ENCODE data around the gene GLIS2. TPM values are rescaled to one million over a fixed set of nuclear protein-coding genes. Genes with fewer than 3 reads are reported as not detected.
A peak's percentile ranks its signal among the peaks of the same experiment; 100 is the strongest.
"Not testable (repeated sequence)": the region's sequence is repeated elsewhere in the genome, so short reads cannot be mapped to it uniquely, and the experiment has no call there.

Gene GLIS2
- total RNA-seq, 1 donor from 2014 or later, result 6.9 TPM

DNA sequence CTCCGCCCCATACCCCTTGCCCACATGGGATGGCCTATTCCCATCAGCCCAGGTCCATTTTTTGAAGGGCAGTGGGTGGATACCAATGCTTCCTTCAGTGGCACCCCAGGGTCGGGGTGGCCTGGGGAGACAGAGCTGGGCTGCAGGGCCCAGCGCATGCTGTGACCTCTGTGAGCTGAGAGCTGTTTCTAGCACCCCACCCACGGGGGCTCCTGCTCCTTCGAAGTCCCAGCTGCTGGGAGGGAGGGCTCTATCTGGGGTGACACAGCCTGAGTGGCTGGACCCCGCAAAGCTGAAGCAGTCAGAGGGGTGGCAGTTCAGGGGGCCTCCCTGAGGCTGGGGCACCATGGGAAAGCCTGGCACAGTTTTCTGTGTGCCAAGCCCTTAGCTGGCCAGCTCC is 24.6 kb downstream of the GLIS2 start:
- no peak overlapping the region for H3K4me3 ChIP-seq
- H3K9me3 ChIP-seq, result no peaks in the 10 kb centered on the region
- peaks cover 0 to 16% of the 10 kb centered on the region in 2 donors for H3K36me3 ChIP-seq
- H3K27ac ChIP-seq, result peak overlapping the region; percentile 36
- TF ChIP-seq POLR2A (IDR thresholded peaks at IDR 0.05), result no peak
- TF ChIP-seq POLR2AphosphoS5 (IDR thresholded peaks at IDR 0.05; ENCODE audit: insufficient read depth in 1 of 2, low read depth in 1 of 2), result no peak
- TF ChIP-seq, protein P1, sequence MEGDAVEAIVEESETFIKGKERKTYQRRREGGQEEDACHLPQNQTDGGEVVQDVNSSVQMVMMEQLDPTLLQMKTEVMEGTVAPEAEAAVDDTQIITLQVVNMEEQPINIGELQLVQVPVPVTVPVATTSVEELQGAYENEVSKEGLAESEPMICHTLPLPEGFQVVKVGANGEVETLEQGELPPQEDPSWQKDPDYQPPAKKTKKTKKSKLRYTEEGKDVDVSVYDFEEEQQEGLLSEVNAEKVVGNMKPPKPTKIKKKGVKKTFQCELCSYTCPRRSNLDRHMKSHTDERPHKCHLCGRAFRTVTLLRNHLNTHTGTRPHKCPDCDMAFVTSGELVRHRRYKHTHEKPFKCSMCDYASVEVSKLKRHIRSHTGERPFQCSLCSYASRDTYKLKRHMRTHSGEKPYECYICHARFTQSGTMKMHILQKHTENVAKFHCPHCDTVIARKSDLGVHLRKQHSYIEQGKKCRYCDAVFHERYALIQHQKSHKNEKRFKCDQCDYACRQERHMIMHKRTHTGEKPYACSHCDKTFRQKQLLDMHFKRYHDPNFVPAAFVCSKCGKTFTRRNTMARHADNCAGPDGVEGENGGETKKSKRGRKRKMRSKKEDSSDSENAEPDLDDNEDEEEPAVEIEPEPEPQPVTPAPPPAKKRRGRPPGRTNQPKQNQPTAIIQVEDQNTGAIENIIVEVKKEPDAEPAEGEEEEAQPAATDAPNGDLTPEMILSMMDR (IDR thresholded peaks at IDR 0.05), result no peak
- peaks cover 29% of the 10 kb centered on the region for H3K4me1 ChIP-seq
- H3K27me3 ChIP-seq, result no peaks in the 10 kb centered on the region
- DNase-seq (ENCODE audit: extremely low spot score in 2 of 2), result no peak
- intact Hi-C loops (cut with DNase I), result no loop called here

DNA sequence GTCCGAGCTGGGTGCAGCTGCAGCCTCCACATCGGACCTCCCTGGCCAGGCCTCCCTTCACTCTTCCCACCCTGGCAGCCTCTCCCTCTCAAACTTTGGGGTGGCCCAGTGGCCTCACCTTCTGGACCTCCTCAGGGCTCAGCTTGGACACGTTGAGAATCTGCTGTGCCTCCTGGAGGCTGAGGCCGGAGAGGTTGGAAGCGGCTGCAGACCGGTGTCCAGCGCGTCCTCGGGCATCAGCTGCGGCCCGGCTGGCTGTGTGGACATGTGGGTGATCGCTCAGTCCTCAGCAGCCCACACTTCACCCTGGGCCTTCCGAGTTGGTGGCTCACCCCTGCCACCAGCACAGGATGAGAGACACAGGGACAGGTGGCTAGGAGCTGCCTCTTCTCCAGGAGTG is 25.4 kb downstream of the GLIS2 start:
- DNase-seq (ENCODE audit: extremely low spot score in 2 of 2), result no peak
- intact Hi-C loops (cut with DNase I), result no loop called here
- no peak overlapping the region for H3K27ac ChIP-seq
- TF ChIP-seq POLR2A (IDR thresholded peaks at IDR 0.05) (no peak), POLR2AphosphoS5 (IDR thresholded peaks at IDR 0.05; ENCODE audit: insufficient read depth in 1 of 2, low read depth in 1 of 2) (no peak)
- TF ChIP-seq, protein P1 (IDR thresholded peaks at IDR 0.05), result no peak
- no peaks in the 10 kb centered on the region for H3K27me3 ChIP-seq
- H3K36me3 ChIP-seq, result peaks cover 0 to 16% of the 10 kb centered on the region in 2 donors
- no peaks in the 10 kb centered on the region for H3K9me3 ChIP-seq
- peaks cover 29% of the 10 kb centered on the region for H3K4me1 ChIP-seq
- H3K4me3 ChIP-seq, result no peak overlapping the region

DNA sequence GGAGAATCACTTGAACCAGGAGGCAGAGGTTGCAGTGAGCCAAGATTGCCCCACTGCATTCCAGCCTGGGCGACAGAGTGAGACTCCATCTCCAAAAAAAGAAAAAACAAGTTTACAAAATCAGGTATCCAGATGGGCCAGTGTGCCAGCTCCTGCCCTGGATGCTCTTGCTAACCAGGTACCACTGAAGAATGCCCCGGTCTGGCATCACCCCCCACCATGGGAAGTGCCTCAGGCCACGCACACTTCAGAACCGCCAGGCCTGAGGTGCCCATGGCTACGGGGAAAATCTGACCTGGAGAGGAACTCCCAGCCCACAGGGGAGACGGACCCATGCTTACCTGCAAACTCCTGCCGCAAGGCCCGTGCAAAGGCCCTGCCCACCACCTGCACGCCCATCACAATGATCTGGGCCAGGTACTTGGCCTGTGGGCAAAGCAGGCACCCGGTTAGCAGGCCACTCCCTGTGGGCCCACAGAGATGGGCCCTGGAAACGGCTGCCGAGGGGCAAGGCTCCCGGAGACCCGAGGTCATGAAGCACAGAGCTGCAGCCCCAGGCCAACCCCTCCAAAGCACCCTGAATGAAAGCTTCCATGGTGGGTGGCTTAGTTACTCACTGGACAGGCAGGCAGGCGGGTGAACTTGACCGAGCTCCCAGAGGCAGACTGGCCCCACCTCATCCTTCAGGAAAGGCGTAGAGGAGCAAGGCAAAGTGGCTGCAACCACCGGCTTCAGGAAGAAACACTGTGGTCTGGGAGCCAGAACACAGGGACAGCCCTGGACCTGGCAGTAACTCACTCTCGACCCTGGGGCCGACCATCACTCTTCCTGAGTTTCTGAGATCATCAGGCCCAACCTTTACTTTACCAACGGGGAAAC is 27.2 kb downstream of the GLIS2 start:
- Histone ChIP-seq H3K4me3 (no peak overlapping the region), H3K27me3 (no peaks in the 10 kb centered on the region), H3K36me3 (peaks cover 0 to 5% of the 10 kb centered on the region in 2 donors), H3K27ac (no peak overlapping the region), H3K9me3 (no peaks in the 10 kb centered on the region), H3K4me1 (peaks cover 33% of the 10 kb centered on the region)
- intact Hi-C loops (cut with DNase I), result no loop called here
- DNase-seq (ENCODE audit: extremely low spot score in 2 of 2), result no peak
- TF ChIP-seq POLR2AphosphoS5 (IDR thresholded peaks at IDR 0.05; ENCODE audit: insufficient read depth in 1 of 2, low read depth in 1 of 2) (no peak), POLR2A (IDR thresholded peaks at IDR 0.05) (no peak)
- TF ChIP-seq, protein P1 (IDR thresholded peaks at IDR 0.05), result no peak

DNA sequence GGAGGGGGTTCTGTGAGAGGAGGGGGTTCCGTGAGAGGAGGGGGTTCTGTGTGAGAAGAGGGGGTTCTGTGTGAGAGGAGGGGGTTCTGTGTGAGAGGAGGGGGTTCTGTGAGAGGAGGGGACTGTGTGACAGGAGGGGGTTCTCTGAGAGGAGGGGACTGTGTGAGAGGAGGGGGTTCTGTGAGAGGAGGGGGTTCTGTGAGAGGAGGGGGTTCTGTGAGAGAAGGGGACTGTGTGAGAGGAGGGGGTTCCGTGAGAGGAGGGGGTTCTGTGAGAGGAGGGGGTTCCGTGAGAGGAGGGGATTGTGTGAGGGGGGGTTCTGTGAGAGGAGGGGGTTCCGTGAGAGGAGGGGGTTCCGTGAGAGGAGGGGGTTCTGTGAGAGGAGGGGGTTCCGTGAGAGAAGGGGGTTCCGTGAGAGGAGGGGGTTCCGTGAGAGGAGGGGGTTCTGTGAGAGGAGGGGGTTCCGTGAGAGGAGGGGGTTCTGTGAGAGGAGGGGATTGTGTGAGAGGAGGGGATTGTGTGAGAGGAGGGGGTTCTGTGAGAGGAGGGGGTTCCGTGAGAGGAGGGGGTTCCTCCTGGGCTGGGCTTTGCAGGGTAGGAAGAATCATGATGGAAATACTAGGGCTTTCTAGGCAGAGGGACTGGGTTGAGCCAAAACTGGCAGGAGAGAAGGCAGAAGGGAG is 28.6 kb downstream of the GLIS2 start:
- H3K9me3 ChIP-seq; H3K36me3 ChIP-seq; DNase-seq (ENCODE audit: extremely low spot score in 2 of 2); H3K27me3 ChIP-seq; H3K4me3 ChIP-seq; H3K27ac ChIP-seq; intact Hi-C loops (cut with DNase I): not testable (repeated sequence)
- H3K4me1 ChIP-seq, result peaks cover 31% of the 10 kb centered on the region

DNA sequence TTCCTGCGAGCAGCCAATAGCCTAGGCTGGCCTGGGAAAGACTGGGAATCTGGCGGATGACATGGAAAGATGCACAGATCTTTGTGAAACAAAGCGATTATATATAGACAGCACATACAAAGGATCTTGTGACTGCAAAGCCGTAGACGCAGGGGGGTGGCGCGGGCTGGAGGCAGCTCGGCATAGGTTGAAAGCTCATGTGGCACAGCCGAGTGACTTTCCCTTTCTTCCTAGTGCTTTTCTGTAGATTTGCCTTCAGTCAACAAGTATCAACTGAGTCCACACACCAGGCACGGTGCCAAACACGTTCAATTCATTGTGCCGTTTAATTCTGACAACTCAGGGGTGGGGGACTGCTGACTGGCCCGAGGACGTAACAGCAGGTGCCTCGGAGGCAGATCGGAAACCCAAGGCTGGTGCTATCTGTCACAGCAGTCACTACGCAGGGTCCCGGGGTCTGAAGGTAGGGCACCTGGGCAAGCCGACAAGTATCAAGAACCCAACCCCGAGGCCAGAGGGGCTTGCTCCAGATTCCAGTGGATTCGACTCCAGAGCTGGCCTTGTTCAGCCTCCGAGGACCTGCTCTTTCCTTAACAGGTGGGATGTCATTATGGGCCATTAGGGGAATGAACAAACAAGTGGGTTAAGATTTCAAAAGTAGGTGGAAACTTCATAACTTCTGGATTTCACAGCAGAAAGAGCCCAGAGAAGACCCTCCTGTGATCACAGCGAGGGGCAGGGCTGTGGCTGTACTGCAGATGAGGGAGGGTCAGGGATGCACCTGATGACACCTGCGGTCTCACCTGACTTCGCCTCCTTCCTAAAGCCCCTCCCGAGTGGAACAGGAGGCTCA is 29.3 kb downstream of the GLIS2 start:
- intact Hi-C loops (cut with DNase I), result no loop called here

More for the DNA sequence above, 29.3 kb downstream of the GLIS2 start:
- Histone ChIP-seq H3K4me1 (peaks cover 31% of the 10 kb centered on the region), H3K36me3 (no peaks in the 10 kb centered on the region), H3K27me3 (no peaks in the 10 kb centered on the region), H3K27ac (no peak overlapping the region), H3K4me3 (no peak overlapping the region), H3K9me3 (no peaks in the 10 kb centered on the region)
- TF ChIP-seq POLR2A (IDR thresholded peaks at IDR 0.05) (no peak), POLR2AphosphoS5 (IDR thresholded peaks at IDR 0.05; ENCODE audit: insufficient read depth in 1 of 2, low read depth in 1 of 2) (no peak)
- TF ChIP-seq, protein P1 (IDR thresholded peaks at IDR 0.05), result no peak
- DNase-seq (ENCODE audit: extremely low spot score in 2 of 2), result no peak

All from vagina (tissue), 2 donors.